Inflammatory macrophage treated with lipopolysaccharide for 4 hours (primary cell): ENCODE data around the gene SPRED1.
"Not testable (repeated sequence)": the region's sequence is repeated elsewhere in the genome, so short reads cannot be mapped to it uniquely, and the experiment has no call there.

ENCODE experiments used
- DNase-seq: peaks from one replicate; pipeline ENCODE4 v3.0.0-alpha.2; 2020

SPRED1 gene

DNA sequence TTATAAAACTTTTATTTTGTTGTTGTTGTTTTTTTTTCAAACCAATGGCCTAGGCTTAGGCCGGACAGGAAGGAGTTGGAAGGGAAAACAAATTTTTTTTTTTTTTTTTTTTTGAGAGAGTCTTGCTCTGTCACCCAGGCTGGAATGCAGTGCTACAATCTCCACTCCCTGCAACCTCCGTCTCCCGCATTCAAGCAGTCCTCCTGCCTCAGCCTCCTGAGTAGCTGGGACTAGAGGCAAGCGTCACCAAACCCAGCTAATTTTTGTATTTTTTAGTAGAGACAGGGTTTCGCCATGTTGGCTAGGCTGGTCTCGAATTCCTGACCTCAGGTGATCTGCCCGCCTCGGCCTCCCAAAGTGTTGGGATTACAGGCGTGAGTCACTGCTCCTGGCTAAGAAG, 15.6 kb upstream of the SPRED1 start:
- DNase-seq = not testable (repeated sequence)

DNA sequence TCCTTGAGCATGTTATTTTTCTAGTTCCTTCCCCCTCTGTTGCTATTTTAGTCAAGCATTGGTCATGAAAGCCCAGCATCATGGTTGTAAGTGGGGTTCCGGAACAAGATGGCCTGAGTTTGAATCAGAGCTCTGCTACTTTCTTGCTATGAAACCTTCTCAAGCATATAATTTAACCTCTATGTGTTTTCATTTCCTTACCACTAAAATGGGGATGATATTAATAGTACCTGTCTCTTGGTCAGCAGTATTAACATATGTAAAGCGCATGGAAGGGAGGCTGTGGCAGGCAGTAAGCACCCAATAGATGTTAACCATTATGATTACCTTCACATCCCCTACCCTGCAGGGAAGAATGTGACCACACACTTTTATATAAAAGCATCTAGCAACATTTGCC, 14.3 kb upstream of the SPRED1 start:
- no peak for DNase-seq

GRCh38 chr15:38242055-38242454, 10.6 kb upstream of the SPRED1 start:
- peak; percentile 55 for DNase-seq

GRCh38 chr15:38243278-38244055, 9.2 kb upstream of the SPRED1 start:
- no peak for DNase-seq

- no peak for DNase-seq
Observed at GRCh38 chr15:38247336-38247735, 5.3 kb upstream of the SPRED1 start.

DNA sequence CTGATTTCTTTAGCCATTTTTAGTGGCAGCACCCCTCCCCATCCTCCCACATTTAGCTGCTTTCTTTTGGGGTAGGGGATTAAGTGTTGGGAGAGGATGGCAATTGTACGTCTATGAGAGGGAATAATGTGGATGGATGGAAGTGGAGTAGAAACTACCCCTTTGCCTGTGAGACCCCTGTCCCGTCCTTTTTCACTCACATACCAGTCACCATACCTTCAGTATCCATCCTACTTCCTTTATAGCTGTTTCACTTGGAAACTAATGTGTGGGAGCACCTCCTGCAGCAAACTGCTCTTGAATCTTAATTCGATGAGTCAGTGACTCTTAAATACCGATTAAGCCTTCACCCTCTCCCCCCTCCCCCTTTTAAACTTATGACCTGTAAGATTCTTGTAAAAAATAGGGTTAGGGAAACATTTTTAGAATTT, 730 bp downstream of the SPRED1 start:
- DNase-seq = peak; percentile 67

GRCh38 chr15:38254051-38254883, 1.6 kb downstream of the SPRED1 start:
- DNase-seq = peak; percentile 74

GRCh38 chr15:38255690-38256089, 3.1 kb downstream of the SPRED1 start:
- DNase-seq = no peak

DNA sequence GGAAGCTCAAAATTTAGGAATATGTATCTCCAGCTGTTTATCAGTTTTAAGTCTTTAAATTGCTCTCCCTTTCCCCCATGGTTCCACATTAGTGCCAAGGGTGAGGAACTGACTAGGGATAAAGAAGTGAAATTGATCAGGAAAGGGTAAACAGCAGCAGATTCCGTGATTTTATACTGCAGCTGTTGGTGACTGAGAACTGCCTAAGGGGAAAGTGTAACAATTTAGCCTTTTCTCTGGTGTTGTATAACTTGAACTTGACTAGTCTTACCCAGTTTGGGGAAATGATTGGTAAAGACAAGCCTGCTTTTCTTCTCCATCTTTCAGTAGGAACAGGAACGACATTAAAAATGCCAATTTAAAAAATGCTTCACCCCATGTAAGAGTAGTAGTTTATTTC, 5.0 kb downstream of the SPRED1 start:
- no peak for DNase-seq

DNA sequence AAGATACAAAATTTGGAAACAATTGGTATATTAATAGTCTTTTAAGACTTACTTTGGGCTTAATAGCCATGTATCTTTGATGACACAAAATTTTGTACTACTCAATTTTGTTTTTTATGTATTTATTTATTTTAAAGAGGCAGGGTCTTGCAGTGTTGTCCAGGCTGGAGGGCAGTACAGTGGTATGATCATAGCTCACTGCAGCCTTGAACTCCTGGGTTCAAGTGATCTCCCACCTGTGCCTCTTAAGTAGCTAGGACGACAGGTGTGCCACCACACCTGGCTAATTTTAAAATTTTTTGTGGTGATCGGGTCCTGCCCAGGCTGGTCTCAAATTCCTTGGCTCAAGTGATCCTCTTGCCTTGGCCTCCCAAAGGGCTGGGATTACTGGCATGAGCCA, 6.5 kb downstream of the SPRED1 start:
- DNase-seq = no peak

- no peak for DNase-seq
Observed at GRCh38 chr15:38260077-38260476, 7.4 kb downstream of the SPRED1 start.

DNA sequence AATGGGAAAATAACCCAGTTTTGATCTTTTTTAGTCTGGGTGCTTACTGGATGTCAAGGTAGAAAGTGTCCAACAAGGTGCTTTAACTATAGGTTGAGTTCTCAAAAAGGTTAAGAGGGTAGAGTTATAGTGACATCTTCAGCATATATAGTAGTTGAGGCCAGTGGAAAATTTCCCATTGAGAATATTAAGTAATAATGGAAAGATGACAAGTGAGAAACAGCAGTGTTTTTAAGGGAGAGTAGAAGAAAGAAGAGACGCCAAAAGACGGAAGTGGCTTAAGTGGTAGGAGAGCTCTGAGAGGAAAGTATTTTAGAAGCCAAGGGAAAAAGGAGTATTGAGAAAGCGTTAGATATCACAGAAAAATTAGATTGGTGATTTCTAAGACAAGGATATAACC, 10.6 kb downstream of the SPRED1 start:
- DNase-seq = no peak

- no peak for DNase-seq
Observed at GRCh38 chr15:38263996-38264395, 11.4 kb downstream of the SPRED1 start.

- no peak for DNase-seq
Observed at GRCh38 chr15:38266247-38266986, 13.8 kb downstream of the SPRED1 start.

- no peak for DNase-seq
Observed at GRCh38 chr15:38267421-38268022, 14.9 kb downstream of the SPRED1 start.

- DNase-seq = no peak
Observed at GRCh38 chr15:38271144-38271543, 18.5 kb downstream of the SPRED1 start.

GRCh38 chr15:38271895-38272294, 19.3 kb downstream of the SPRED1 start:
- no peak for DNase-seq

GRCh38 chr15:38272431-38272830, 19.8 kb downstream of the SPRED1 start:
- DNase-seq = not testable (repeated sequence)

DNA sequence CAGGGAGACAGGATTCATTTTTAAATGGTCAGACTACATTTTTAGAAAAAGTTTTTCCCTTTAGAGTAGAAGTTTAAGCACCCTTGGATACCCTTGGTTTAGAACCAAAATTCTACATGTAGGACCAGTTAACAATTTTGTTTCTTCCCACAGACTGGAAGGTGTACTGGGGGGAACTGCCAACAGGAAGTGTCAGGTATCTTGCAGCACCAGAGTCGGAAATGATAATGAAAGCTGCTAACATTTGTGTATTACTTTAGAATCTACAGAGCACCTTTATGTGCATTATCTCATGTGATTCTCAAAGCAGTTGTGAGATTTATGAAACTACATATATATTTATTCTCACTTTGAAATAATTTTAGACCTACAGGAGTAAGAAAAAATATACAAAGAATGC, 21.5 kb downstream of the SPRED1 start:
- DNase-seq = no peak

DNA sequence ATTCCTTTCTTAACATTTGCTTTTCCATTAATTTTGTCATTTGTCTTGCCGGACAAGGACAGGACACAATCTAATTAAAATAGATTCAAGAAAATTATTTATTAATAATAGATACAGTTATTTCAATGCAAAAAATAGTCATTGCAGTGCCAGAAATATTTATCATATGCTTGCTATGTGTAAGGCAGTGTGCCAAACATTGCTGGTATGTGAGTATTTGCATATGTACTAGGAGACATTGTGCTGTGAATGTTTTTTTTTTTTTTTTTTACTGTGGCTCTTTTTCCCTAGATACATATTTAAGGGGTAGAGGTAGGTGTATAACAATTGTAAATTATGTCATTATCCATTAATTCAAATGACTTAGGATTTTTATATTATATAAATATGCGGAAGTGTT, 23.3 kb downstream of the SPRED1 start:
- DNase-seq = no peak

- not testable (repeated sequence) for DNase-seq
Observed at GRCh38 chr15:38277281-38277680, 24.6 kb downstream of the SPRED1 start.

DNA sequence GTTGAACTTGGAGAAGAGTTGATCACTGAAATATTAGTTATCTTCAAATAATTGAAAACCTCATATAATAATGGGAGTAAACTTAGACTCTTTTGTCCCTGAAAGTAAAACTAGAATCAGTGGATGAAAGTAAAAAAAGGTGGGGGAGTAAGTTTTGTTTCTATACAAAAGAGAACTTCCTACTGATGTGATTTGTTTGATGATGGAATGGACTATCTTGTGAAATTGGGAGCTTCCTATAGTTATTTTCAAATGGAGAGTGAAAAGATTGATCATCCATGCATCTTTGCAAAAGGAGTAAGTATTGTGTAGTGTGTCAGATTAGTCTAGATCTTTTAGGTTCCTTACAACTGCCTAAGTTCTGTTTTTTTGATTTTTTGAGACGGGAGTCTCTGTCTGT, 28.4 kb downstream of the SPRED1 start:
- peak; percentile 75 for DNase-seq

GRCh38 chr15:38283010-38283409, 30.4 kb downstream of the SPRED1 start:
- no peak for DNase-seq
